Measurements from ENCODE around the gene SLC50A1.
"Not testable (repeated sequence)": the region's sequence is repeated elsewhere in the genome, so short reads cannot be mapped to it uniquely, and the experiment has no call there.

The SLC50A1 gene

DNA sequence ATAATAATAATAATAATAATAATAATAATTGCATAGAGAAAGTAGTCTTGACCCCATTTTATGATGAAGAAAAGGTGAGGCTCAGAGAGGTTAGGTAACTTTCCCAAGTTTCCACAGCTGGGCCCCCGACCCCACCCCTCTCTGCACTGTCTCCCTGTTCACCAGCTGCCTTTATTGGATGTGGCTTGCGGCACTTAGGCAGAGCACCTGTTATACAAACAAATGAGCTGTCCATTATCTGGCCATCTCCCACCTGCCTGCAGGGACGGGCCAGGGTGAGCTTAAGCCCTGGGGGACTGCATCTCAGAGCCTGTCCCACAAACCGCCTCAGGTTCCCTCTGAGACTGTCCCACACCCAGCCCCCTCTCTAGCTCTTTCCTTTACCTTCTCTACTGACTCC is 18.0 kb upstream of the SLC50A1 start:
- DNase-seq: no peak

DNA sequence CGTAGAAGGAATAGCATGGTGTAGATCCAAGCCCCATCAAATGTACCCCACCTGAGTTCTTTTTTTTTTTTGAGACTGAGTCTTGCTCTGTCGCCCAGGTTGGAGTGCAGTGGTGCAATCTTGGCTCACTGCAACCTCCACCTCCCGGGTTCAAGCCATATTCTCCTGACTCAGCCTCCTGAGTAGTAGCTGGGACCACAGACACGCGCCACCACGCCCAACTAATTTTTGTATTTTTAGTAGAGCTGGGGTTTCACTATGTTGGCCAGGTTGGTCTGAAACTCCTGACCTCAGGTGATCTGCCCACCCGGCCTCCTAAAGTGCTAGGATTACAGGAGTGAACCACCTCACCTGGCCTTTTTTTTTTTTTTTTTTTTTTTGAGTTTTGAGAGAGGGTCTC is 17.6 kb upstream of the SLC50A1 start:
- not testable (repeated sequence) for DNase-seq

DNA sequence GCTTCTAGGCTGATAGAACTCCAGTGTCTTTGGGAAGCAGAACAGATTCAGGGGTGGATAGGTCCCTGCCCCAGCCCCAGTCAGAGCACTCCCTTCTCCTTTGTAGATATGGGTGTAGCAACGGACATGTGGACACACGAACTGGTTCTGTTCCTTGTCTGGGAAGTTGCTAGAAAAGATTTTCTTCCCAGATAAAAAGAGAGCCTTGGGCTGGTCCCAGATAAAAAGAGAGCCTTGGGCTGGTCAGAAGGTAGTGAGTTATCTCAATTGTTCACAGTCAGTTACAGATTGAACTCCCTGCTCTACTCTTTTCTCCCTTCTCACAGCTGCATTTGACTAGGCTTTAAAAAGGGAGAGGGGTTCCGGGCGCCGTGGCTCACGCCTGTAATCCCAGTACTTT is 15.4 kb upstream of the SLC50A1 start:
- DNase-seq: no peak

DNA sequence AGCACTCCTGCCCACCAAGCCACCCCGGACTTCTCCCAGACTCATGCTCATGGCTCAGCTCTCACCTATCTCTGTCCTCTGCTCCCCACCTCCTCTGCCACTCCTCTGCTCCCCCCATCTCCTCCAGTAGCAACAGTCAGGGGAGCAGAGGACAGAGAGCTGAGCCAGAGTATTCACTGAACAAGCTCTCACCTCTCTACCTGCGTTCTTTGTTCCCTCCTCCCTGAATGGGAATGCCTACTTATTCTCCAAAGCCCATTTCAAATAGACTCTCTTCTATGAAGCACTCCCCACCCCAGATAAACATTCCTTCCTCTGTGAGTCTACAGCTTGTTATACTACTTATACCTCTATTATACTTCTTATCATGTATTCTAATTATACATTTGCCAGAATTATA is 14.4 kb upstream of the SLC50A1 start:
- DNase-seq: no peak

DNA sequence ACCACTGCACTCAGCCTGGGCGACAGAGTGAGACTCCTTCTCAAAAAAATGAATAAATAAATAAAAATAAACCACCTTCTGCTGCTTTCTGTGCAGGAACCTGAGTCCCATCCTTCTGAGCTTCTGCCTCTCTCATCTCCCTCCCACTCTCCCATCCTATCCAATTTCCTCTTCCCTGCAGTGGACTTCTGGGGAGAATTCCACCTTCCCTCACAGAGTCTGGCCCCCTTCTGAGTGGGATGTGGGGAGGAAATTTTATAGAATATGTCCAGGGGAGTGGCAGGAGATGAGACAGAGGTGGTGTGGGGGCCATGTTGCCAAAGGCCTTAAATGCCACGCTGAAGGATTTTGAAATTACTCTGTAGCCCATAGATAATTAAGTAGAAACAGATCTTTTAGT is 13.3 kb upstream of the SLC50A1 start:
- no peak for DNase-seq

DNA sequence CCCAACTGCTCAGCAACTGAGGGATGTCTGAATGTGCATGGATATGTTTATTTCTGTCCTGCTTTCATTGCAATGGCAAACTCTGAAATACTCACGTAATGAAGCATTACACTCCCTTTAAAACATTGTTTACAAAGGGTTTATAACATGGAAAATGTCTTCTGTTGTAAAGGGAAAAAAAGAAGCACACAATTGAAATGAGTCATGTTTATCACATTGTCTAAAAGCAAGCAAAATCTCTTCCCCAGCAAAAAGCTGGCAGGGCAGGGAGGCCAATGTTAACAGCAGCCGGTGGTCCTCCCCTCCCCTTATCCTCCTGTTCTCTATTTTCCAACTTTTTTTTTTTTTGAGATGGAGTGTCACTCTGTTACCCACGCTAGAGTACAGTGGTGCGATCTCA is 11.9 kb upstream of the SLC50A1 start:
- no peak for DNase-seq

DNA sequence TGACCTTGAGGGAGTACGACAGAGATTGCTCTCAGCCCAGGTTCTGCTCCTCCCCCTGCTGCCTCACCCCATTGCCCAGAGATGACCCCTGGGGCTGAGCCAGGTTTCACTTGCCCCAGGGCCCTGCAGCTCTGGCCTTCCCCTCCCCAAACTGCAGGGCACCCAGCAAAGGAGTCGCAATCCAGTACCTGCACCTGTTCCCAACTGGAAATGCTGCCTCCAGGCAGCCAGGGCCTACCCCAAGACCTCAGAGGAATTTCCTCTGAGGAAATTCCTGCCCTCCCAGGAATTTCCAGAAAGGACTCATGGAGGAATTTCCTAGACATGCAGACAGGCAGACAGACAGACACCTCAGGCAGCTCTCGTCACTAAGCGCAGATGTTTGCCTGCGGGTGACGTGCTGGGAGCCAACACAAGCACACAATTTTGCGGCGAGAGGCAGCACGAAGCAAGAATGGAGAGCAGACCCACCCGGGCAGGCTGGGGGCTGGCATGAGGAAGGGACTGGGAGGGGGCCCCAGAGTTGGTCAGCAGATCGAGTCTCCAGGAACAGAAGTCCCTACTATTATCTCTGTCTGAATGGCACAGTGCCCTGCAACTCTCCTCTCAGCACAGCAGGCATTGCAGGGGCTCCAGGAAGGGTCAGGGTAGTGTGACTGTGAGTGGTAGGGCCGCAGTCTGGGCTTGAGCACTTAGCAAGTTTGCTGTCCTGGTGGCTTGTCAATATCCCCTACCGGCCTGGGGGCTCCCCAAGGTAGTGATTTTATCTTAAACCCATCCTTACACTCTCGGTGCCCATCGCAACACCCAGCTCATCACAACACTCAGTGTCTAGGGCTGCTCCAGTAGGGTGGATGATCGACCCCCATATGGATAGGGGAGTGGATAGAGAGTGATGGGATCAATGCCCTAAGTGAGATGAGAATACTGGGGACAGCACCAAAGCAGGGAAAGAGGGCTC is 10.9 kb upstream of the SLC50A1 start:
- no peak for DNase-seq

DNA sequence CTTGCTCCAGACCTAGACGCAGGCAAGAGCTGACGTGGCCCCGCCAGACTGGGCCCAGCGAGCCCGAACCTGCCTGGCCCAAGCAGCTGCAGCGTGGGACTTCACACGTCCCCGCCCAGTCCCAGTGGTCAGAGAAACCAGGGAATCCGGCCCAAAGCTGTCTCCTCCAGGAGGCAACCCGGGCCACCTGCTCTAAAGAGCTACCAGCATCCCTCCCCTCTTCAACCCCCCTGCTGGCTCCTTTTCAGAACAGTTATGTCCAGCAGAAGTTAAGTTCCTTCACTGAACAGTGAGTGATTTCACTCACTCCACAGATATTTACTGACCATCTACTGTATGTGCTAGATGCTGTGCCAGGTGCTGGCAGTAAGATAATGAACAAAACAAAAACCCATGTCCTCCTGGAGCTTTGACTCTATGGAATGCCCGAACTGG is 10.1 kb upstream of the SLC50A1 start:
- no peak for DNase-seq

DNA sequence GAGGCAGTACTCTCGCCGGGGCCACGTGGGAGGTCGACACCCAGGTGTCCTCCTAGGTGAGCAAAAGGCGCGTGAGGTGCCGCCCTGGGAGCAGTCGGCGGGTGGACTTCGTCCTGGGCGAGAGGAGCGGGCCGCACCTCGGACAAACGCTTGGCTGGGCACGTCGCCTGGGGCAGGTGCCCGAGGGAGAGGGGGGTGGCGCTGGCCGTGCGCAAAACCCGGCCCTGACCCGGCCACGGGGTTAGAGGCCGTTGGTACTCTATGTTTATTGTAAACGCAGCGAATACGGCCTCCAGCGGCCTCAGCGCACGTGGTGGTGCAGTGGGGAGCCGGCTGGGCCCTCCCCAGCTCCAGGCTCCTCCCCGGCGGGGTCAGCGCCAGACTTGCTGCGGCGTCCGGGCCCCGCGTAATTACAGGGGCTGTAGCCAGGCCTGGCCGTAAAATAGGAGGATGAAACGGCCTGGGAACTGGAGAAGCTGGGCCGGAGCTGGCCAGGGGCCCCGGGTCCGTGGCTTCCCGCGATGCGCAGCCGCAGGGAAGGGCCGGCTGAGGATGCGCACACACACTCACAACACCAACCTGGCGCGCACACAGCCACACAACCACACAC is 9.6 kb upstream of the SLC50A1 start:
- DNase-seq: no peak

DNA sequence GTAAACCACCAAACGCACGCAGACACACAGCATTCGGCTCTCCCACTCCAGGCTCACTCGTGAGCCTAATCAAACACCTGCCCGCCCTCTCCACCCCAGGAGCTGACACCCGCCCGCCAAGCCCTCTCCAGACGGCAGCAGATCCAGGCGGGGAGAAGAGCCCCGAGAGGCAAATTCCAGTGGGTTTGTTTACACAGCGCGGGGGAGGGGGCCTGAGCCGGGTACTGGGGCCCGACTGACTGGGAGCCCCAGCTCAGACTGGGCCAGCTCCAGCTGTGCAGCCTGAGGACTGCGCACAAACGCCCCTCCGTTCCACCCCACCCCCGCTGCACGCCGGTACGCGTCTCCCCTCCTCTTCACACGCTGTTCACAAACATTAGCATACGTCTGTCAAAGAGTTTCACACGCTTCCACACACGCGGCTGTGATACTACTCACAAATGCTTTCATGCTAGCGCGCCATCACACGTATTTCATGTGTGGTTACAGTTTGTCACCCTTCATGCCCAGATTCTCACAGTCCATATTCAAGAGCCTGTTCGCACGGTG is 9.0 kb upstream of the SLC50A1 start:
- DNase-seq: peak; percentile 30 to 37

DNA sequence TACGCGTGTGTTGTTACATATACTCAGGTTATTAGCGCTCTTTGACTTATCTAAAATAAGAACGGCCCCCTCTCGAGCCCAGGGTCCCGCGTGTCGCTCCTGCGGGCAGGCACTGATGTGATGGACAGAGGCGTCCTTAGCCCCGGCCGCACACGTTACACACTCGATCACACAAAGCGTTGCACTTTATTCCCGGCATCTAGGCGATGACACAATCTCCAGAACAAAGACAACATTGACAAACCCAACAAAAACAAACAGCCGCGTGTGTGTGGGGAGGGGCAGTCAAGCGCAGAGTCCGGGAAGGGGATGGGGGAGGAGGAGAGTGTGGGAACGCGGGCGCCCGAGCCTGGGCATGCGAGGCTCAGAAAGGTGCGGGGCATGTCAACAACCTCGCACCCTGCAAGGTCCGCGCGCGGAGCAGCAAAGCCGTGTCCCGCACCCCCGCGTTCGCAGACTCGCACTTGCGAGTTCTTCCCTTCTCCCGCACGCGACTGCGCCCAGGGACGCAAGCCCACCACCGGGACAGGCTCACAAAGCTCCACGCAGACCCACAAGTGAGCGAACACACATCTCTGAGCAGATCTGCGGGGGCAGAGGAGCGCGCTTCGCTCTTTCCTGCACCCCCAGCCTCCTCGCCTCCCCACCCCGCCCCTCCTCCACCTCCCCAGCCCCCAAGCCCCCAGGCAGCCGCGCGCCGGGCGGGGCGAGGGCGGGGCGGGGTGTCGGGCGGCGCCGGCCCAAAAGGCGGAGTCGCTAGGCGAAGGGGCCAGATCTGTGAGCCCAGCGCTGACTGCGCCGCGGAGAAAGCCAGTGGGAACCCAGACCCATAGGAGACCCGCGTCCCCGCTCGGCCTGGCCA is 8.3 kb upstream of the SLC50A1 start, which contains the start of gene EFNA1:
TSS of gene EFNA1 (plus strand) at position 772 of the 862 bp plus-strand sequence. CDS start 102 bp downstream, outside the sequence.
- DNase-seq: peak; percentile 28 to 50

DNA sequence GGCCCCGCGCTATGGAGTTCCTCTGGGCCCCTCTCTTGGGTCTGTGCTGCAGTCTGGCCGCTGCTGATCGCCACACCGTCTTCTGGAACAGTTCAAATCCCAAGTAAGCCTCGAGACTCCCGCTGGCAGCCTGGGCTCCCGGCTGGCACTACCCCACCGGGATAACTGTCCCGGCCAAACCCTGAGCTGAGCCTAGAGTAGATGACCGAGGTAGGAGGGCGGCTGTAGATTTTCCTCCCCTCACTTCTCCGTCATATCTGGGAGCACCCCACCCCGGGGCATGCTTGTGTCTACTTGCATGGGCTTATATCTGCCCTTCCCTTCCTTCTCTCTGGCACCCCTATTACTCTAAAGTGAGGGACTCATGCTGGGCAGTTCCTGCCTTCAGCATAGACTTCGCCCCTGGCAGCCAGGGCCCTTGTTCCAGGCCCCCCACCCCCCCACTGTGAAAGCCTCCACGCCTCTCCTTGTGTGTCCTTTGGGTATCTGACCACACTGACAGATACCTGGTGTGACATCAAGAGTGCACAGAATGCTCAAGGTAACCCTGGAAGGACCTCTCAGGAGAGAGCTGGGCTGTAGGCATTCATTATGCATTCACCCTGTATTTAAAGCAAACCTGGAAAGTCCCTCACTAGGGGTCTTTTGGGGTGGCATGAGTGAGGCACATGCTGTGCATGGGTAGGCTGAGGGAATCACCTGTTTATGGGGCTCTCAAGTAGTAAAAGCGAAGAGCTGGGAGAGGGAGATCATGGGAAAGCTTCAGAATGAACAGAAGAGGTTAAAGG is 7.5 kb upstream of the SLC50A1 start:
- no peak for DNase-seq

DNA sequence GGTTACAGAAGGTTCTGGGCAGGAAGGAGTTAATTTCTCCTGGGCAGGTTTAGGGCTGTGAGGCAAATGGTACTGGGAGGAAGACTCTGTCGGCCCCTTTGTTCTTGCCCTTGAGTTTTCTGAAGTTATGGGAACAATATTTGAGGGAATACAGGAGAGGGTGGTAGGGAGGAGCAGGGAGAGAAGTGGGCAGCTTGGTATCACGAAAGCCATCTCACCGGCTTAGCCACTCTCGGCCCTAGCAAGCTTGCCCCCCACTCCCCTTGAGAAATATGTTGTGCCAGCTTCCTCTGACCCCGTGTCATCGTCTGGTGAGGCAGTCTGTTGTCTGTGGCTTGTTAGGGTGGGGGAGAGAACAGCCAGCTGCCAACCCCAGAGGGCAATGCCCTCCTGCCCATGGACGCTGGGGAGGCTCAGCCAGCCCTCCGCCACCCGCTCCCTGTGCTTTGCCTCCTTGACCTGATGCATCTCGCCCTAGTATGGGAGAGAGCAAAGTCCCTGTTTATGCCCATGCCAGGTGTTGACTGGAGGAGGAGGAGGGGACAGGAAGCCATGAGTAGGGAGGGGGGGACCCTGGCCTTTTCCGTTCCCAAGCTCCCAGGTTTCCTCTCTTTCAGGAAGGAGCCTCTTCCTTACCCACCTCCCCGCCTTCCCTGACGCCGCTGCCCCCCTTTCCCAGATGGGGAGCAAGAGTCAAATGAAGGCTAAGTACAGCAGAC is 6.7 kb upstream of the SLC50A1 start:
- peak in 1 of 2 donors; percentile 6 for DNase-seq

DNA sequence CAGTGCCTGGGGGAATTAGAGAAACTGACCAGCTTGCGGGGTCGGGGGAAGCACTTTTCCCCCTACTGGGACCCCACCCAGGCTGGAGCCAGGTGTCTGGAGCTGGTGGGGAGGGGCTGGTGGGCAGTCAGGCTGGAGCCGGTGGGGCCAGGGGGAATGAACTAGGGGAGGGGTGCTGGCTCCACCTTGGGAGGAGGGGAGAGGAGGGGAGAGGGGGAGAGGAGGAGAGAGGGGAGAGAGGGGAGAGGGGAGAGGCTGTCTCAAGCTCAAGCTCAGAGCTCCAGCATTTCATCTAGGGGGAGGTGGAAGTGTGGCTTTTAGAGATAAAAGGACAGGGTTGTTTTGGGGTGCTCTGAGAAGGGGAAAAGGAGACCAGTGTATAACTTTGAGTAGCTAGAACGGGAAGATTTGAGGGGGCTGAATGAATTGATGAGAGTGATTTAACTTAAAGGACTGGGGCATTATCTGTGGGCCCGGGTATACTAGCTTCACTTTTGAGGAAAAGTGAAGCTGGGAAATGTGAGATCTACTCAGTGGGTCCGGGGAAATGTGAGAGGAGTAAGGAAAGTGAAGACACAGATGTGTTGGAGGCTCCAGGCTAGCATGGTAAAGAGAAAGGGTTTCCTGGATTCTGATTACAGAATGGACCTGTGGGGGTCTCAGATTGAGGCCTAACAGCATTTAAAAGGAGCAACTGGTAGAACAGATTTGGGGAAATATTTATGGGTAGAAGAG is 5.2 kb upstream of the SLC50A1 start:
- DNase-seq: no peak

DNA sequence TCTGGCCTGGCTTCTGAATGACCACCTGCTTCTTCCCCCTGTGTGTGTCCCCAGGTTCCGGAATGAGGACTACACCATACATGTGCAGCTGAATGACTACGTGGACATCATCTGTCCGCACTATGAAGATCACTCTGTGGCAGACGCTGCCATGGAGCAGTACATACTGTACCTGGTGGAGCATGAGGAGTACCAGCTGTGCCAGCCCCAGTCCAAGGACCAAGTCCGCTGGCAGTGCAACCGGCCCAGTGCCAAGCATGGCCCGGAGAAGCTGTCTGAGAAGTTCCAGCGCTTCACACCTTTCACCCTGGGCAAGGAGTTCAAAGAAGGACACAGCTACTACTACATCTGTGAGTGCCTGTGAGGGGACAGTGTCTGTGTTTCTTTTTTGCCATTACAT is 4.4 kb upstream of the SLC50A1 start:
- no peak for DNase-seq

DNA sequence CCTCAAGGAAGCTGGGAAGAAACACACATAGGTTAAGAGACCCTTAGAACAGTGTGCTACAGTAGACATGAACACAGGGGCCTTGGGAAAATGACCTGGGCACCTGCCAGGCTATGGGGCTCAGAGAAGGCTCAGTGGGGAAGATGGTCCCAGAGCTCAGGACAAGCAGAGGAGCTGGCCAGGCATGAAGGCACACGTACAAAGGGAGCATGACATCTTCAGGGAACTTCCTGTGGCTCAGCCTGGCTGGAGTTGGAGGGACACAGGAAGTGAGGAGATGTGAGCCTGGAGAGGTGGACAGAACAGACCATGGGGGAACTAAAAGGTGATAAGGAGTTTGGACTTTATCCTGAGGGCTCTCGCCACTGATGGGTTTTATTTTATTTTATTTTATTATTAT is 3.8 kb upstream of the SLC50A1 start:
- no peak for DNase-seq

DNA sequence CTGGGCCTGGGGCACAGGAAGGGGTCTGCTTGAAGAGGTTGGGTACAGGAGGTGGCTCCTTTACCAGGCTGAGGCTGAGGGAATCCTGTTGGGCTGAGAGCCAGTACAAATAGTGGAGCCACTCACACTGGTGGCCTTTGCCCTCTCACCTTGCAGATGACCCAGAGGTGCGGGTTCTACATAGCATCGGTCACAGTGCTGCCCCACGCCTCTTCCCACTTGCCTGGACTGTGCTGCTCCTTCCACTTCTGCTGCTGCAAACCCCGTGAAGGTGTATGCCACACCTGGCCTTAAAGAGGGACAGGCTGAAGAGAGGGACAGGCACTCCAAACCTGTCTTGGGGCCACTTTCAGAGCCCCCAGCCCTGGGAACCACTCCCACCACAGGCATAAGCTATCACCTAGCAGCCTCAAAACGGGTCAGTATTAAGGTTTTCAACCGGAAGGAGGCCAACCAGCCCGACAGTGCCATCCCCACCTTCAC is 1.8 kb upstream of the SLC50A1 start:
- no peak for DNase-seq

DNA sequence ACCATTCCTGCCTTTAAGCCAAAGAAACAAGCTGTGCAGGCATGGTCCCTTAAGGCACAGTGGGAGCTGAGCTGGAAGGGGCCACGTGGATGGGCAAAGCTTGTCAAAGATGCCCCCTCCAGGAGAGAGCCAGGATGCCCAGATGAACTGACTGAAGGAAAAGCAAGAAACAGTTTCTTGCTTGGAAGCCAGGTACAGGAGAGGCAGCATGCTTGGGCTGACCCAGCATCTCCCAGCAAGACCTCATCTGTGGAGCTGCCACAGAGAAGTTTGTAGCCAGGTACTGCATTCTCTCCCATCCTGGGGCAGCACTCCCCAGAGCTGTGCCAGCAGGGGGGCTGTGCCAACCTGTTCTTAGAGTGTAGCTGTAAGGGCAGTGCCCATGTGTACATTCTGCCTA is 1.3 kb upstream of the SLC50A1 start:
- no peak for DNase-seq

DNA sequence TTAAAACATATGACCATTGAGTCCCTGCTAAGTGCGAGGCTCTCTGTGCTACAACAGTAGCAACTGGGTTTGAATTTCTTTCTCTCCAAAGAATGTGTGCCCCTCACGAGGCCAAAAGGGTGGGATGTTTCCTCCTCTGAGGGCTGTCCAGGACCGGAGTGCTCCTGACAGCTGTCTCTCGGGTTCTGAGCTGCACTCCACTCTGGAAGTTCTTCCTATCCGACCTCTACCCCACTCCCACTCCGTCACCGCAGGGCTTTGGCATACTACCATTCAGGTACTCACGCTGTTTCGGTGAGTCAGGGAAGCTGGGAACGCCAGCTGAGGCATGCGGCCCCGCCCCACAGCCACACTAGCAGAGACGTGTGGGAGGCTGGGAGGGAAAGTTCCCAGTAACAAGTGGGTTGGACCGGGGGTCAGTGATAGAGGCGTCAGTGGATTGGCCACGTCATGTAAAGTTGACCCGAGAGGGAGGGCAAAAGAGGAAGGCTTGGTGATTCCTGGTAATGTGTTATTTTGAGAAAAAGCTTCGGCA is 705 bp upstream of the SLC50A1 start:
- DNase-seq: peak; percentile 44 to 75

DNA sequence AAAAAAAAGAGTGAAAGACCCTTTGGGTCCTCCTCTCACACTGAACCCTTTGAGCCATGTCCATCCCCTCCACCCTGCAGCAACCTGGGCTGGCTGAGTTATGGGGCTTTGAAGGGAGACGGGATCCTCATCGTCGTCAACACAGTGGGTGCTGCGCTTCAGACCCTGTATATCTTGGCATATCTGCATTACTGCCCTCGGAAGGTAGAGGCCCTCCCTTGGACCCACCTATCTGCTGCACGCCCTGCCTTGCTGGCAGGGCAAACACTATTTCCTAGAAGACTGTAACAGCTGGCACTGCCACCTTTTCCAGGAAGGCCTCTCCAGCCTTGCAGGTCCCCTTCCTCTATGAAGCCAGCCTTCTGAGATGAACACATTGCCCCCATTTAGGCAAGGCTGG is 1.1 kb downstream of the SLC50A1 start:
- peak; percentile 9 to 14 for DNase-seq

Data from CD4-positive, alpha-beta T cell treated with Interleukin-1 beta for 1 hour (primary cell).